WTC11 (cell line): ENCODE measurements around the gene RARA. TPM values are rescaled to one million over a fixed set of nuclear protein-coding genes. Genes with fewer than 3 reads are reported as not detected.

Source experiments
- ATAC-seq: fragments of 200-7000 bp; cut with Tn5 transposase; 2 replicates; pipeline ENCODE4 v1.10.0; 2021; ENCODE audit warnings: mild to moderate bottlenecking, moderate library complexity
- CTCF ChIA-PET: fragments of 300-600 bp; sonication (Branson Sonifier 250); formaldehyde crosslinking; loops from one replicate; lab custom pipeline; 2021; ENCODE audit warnings: antibody characterized with exemption; lab: Charles Lee
- POLR2A ChIA-PET: fragments of 350-600 bp; sonication (Branson Sonifier 250); formaldehyde crosslinking; loops from one replicate; lab custom pipeline; 2021; ENCODE audit warnings: antibody characterized with exemption; lab: Charles Lee
- DNase-seq: peaks from one replicate; pipeline ENCODE4 v3.0.0; 2021; ENCODE audit warnings: low spot score
- H3K27ac Mint-ChIP-seq: 2 replicates; pipeline ENCODE4 v1.8.0; 2021; ENCODE audit warnings: mixed read lengths
- H3K27me3 Mint-ChIP-seq: 2 replicates; pipeline ENCODE4 v1.8.0; 2021; ENCODE audit warnings: low read depth, mild to moderate bottlenecking, moderate library complexity, mixed read lengths
- H3K36me3 Mint-ChIP-seq: 2 replicates; pipeline ENCODE4 v1.8.0; 2021; ENCODE audit warnings: mixed read lengths
- H3K4me1 Mint-ChIP-seq: 2 replicates; pipeline ENCODE4 v1.8.0; 2022; ENCODE audit warnings: mixed read lengths
- H3K4me3 Mint-ChIP-seq: 2 replicates; pipeline ENCODE4 v1.8.0; 2021; ENCODE audit warnings: mild to moderate bottlenecking, moderate library complexity, mixed read lengths
- H3K9me3 Mint-ChIP-seq: 2 replicates; pipeline ENCODE4 v1.8.0; 2021; ENCODE audit warnings: mixed read lengths
- EMX1 ChIP-seq: fragments of 250-450 bp; sonication (Bioruptor Pico); IDR thresholded peaks from 2 replicates; pipeline ENCODE4 v1.8.0; 2021; ENCODE audit warnings: mild to moderate bottlenecking
- ETV6 ChIP-seq: sonication (generic); formaldehyde crosslinking; IDR thresholded peaks from 2 replicates; pipeline ENCODE4 v1.8.1; 2022; ENCODE audit warnings: mild to moderate bottlenecking, missing genetic modification reagents
- OVOL2 ChIP-seq: fragments of 250-450 bp; sonication (Bioruptor Pico); IDR thresholded peaks from 2 replicates; pipeline ENCODE4 v1.9.0; 2021; ENCODE audit warnings: mild to moderate bottlenecking, borderline replicate concordance
- RELA ChIP-seq: sonication (generic); formaldehyde crosslinking; IDR thresholded peaks from 2 replicates; pipeline ENCODE4 v1.8.1; 2022; ENCODE audit warnings: missing genetic modification reagents, mild to moderate bottlenecking, borderline replicate concordance
- SP1 ChIP-seq: sonication (generic); formaldehyde crosslinking; conservative IDR thresholded peaks from 2 replicates; pipeline ENCODE4 v1.8.1; 2022; ENCODE audit warnings: missing genetic modification reagents
- TEAD1 ChIP-seq: sonication (generic); formaldehyde crosslinking; IDR thresholded peaks from 2 replicates; pipeline ENCODE4 v1.8.0; 2022; ENCODE audit warnings: mild to moderate bottlenecking, missing genetic modification reagents
- TEAD4 ChIP-seq: sonication (generic); formaldehyde crosslinking; IDR thresholded peaks from 2 replicates; pipeline ENCODE4 v1.8.0; 2022; ENCODE audit warnings: mild to moderate bottlenecking, missing genetic modification reagents
- total RNA-seq: library from RNA; stranded (reverse); gene quantifications from 3 replicates; pipeline ENCODE4 v1.2.3, GENCODE V29; 2021
- TF ChIP-seq, protein P1 (sequence below): fragments of 250-450 bp; sonication (Bioruptor Pico); IDR thresholded peaks from 2 replicates; pipeline ENCODE4 v1.8.0; 2021; ENCODE audit warnings: mild to moderate bottlenecking
- TF ChIP-seq, protein P2 (sequence below): fragments of 250-450 bp; sonication (Bioruptor Pico); IDR thresholded peaks from 2 replicates; pipeline ENCODE4 v1.9.0; 2021; ENCODE audit warnings: moderate library complexity, mild to moderate bottlenecking, inconsistent platforms, borderline replicate concordance
- TF ChIP-seq, protein P3 (sequence below): sonication (generic); formaldehyde crosslinking; IDR thresholded peaks from 2 replicates; pipeline ENCODE4 v1.8.1; 2023; ENCODE audit warnings: mild to moderate bottlenecking, missing genetic modification reagents, borderline replicate concordance
- TF ChIP-seq, protein P4 (sequence below): sonication (generic); formaldehyde crosslinking; IDR thresholded peaks from 2 replicates; pipeline ENCODE4 v1.8.1; 2022; ENCODE audit warnings: missing genetic modification reagents, borderline replicate concordance
- TF ChIP-seq, protein P5 (sequence below): sonication (generic); formaldehyde crosslinking; IDR thresholded peaks from 2 replicates; pipeline ENCODE4 v1.8.0; 2022; ENCODE audit warnings: mild to moderate bottlenecking, missing genetic modification reagents
- TF ChIP-seq, protein P6 (sequence below): fragments of 250-450 bp; sonication (Bioruptor Pico); IDR thresholded peaks from 2 replicates; pipeline ENCODE4 v2.1.2; 2022; ENCODE audit warnings: mild to moderate bottlenecking, moderate library complexity
- TF ChIP-seq, protein P7 (sequence below): sonication (generic); formaldehyde crosslinking; IDR thresholded peaks from 2 replicates; pipeline ENCODE4 v1.8.0; 2022; ENCODE audit warnings: mild to moderate bottlenecking, missing genetic modification reagents

Gene RARA
- total RNA-seq, 1 experiment from 2014 or later: 20.7 TPM

DNA sequence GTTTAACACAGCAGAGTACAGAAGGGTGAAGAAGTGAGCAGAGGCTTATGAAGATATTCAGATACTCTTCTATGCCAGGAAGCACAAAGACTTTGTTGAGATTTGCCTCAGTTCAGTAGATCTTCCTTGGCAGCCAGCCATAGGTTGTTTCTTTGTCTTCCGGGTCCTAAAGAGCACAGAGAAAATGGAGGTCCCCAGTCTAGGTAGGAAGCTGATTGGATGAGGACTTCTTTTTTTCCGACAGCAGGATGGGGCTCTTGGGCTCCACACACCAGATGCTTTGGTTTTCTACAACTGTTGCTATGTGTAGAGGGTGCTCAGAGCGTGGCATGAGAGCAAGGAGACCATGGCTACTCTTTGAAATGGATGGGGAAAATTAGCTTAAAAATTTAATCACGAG is 29.6 kb upstream of the RARA start (continued):
- TF ChIP-seq, protein P1, sequence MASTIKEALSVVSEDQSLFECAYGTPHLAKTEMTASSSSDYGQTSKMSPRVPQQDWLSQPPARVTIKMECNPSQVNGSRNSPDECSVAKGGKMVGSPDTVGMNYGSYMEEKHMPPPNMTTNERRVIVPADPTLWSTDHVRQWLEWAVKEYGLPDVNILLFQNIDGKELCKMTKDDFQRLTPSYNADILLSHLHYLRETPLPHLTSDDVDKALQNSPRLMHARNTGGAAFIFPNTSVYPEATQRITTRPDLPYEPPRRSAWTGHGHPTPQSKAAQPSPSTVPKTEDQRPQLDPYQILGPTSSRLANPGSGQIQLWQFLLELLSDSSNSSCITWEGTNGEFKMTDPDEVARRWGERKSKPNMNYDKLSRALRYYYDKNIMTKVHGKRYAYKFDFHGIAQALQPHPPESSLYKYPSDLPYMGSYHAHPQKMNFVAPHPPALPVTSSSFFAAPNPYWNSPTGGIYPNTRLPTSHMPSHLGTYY: no peak
- no peak for TF ChIP-seq ETV6
- no peak for TF ChIP-seq RELA (CRISPR knock-in tag)
- TF ChIP-seq, protein P2, sequence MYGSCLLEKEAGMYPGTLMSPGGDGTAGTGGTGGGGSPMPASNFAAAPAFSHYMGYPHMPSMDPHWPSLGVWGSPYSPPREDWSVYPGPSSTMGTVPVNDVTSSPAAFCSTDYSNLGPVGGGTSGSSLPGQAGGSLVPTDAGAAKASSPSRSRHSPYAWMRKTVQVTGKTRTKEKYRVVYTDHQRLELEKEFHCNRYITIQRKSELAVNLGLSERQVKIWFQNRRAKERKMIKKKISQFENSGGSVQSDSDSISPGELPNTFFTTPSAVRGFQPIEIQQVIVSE (CRISPR knock-in tag): no peak
- TF ChIP-seq, protein P3, sequence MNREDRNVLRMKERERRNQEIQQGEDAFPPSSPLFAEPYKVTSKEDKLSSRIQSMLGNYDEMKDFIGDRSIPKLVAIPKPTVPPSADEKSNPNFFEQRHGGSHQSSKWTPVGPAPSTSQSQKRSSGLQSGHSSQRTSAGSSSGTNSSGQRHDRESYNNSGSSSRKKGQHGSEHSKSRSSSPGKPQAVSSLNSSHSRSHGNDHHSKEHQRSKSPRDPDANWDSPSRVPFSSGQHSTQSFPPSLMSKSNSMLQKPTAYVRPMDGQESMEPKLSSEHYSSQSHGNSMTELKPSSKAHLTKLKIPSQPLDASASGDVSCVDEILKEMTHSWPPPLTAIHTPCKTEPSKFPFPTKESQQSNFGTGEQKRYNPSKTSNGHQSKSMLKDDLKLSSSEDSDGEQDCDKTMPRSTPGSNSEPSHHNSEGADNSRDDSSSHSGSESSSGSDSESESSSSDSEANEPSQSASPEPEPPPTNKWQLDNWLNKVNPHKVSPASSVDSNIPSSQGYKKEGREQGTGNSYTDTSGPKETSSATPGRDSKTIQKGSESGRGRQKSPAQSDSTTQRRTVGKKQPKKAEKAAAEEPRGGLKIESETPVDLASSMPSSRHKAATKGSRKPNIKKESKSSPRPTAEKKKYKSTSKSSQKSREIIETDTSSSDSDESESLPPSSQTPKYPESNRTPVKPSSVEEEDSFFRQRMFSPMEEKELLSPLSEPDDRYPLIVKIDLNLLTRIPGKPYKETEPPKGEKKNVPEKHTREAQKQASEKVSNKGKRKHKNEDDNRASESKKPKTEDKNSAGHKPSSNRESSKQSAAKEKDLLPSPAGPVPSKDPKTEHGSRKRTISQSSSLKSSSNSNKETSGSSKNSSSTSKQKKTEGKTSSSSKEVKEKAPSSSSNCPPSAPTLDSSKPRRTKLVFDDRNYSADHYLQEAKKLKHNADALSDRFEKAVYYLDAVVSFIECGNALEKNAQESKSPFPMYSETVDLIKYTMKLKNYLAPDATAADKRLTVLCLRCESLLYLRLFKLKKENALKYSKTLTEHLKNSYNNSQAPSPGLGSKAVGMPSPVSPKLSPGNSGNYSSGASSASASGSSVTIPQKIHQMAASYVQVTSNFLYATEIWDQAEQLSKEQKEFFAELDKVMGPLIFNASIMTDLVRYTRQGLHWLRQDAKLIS (CRISPR knock-in tag): no peak
- TF ChIP-seq, protein P4, sequence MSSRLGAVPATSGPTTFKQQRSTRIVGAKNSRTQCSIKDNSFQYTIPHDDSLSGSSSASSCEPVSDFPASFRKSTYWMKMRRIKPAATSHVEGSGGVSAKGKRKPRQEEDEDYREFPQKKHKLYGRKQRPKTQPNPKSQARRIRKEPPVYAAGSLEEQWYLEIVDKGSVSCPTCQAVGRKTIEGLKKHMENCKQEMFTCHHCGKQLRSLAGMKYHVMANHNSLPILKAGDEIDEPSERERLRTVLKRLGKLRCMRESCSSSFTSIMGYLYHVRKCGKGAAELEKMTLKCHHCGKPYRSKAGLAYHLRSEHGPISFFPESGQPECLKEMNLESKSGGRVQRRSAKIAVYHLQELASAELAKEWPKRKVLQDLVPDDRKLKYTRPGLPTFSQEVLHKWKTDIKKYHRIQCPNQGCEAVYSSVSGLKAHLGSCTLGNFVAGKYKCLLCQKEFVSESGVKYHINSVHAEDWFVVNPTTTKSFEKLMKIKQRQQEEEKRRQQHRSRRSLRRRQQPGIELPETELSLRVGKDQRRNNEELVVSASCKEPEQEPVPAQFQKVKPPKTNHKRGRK (CRISPR knock-in tag): no peak
- TF ChIP-seq EMX1 (CRISPR knock-in tag): no peak
- no peak for TF ChIP-seq OVOL2
- no peak for TF ChIP-seq SP1 (CRISPR knock-in tag)

DNA sequence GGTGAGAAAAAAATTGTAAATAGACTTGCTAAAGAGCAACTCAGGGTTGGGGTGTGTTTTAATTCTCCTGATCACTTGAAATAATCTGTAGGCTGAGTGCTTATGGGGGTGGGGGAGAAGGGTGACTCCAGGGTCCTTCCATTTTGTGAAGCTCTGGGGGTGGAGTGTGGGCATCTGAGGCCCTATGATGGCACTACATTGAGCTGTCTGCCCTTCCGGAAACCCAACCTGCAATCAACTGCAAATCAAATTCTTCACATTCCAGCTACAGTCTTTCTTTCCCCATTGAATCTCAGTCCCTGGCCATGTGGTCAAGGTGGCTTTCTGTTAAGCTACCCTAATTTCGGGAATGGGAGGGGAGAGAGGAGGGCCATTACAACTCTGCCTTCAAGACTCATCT is 27.3 kb upstream of the RARA start:
- H3K4me1 Mint-ChIP-seq: peaks cover 21% of the 10 kb centered on the region
- TF ChIP-seq, protein P5, sequence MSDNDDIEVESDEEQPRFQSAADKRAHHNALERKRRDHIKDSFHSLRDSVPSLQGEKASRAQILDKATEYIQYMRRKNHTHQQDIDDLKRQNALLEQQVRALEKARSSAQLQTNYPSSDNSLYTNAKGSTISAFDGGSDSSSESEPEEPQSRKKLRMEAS (CRISPR knock-in tag): 0 out of 2 replicates have a peak, but pooled peaks have one; percentile 30
- TF ChIP-seq TEAD1 (peak; percentile 85; the same call in 1 of the 2 replicates), TEAD4 (CRISPR knock-in tag) (peak; percentile 90), OVOL2 (no peak)
- TF ChIP-seq, protein P6, sequence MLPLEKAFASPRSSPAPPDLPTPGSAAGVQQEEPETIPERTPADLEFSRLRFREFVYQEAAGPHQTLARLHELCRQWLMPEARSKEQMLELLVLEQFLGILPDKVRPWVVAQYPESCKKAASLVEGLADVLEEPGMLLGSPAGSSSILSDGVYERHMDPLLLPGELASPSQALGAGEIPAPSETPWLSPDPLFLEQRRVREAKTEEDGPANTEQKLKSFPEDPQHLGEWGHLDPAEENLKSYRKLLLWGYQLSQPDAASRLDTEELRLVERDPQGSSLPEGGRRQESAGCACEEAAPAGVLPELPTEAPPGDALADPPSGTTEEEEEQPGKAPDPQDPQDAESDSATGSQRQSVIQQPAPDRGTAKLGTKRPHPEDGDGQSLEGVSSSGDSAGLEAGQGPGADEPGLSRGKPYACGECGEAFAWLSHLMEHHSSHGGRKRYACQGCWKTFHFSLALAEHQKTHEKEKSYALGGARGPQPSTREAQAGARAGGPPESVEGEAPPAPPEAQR: no peak
- TF ChIP-seq, protein P7, sequence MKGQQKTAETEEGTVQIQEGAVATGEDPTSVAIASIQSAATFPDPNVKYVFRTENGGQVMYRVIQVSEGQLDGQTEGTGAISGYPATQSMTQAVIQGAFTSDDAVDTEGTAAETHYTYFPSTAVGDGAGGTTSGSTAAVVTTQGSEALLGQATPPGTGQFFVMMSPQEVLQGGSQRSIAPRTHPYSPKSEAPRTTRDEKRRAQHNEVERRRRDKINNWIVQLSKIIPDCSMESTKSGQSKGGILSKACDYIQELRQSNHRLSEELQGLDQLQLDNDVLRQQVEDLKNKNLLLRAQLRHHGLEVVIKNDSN (CRISPR knock-in tag): 0 out of 2 replicates have a peak, but pooled peaks have one; percentile 24
- TF ChIP-seq, protein P1: no peak
- TF ChIP-seq, all 79 proteins: peak for 4
- ChIA-PET CTCF (interaction anchor here (0.6 to 3.1 kb wide), 13 partner anchors 9 to 278 kb away, joined by 3 to 31 read pairs (median 6); partner anchors contain the start of gene WIPF2), POLR2A (interaction anchor here (0.8 kb wide), 1 partner anchor 63 kb away, joined by 4 read pairs; the partner anchor contains the start of gene WIPF2)
- Mint-ChIP-seq H3K27ac (peak overlapping the region; percentile 89), H3K9me3 (no peaks in the 10 kb centered on the region), H3K36me3 (peaks cover 36% of the 10 kb centered on the region), H3K4me3 (no peak overlapping the region), H3K27me3 (no peaks in the 10 kb centered on the region)
- DNase-seq (peak; percentile 30), ATAC-seq (peak; percentile 88)
